HG02759 (cell line): Measurements from ENCODE around the gene ABCB11.
A peak's percentile ranks its signal among the peaks of the same experiment; 100 is the strongest.

ENCODE experiments used
- ATAC-seq: cut with Tn5 transposase; IDR thresholded peaks from one replicate; pipeline ENCODE4 v1.9.1; 2021; ENCODE audit warnings: mild to moderate bottlenecking, moderate library complexity; ENCODE audit not compliant: unreplicated experiment

The ABCB11 gene

DNA sequence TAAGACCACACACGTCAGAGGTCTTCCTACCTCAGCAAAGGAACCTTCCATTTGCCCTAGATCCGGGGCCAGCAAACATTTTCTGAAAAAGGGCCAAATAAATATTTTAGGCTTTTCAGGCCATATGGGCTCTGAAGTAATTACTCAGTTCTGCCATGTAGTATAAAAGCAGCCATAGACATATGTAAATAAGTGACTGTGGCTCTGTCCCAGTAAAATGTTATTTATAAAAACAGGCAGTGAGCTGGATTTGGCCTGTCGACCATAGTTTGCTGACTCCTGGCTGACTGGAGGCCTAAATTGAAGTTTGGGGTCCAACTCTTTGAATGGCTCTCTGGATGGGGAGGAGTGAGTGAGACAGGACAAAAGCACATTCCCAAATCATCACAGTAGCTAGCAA is 49.5 kb downstream of the ABCB11 start:
- no peak for ATAC-seq

DNA sequence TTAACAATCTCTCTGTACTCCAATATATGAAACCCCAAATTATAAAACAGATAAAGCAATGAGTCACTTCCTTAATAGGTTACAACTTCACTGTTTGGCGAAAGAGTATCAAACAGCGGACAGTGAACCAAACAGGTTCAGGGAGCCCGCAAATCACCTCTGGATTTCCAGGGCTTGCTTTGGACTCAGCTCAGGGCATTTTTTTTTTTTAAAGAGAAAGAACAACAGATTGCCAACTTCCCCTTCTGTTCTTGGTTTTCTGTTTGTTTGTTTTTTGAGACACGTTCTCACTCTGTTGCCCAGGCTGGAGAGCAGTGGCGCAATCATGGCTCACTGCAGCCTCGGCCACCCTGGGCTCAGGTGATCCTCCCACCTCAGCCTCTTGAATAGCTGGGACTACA is 52.7 kb downstream of the ABCB11 start:
- ATAC-seq = no peak

DNA sequence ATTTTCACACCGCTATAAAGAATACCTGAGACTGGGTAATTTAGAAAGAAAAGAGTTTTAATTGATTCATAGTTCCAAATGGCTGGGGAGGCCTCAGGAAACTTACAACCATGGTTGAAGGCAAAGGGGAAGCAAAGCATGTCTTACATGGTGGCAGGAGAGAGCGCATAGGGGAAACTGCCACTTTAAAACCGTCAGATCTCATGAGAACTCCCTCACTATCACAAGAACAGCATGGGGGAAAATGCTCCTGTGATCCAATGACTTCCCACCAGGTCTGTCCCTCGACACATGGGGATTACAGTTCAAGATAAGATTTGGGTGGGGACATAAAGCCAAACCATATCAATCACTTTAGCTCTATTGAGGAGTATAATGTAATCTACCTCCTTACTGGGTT is 53.5 kb downstream of the ABCB11 start:
- no peak for ATAC-seq

- no peak for ATAC-seq
Observed at GRCh38 chr2:168976034-168976654, 55.0 kb downstream of the ABCB11 start.

GRCh38 chr2:168974428-168974827 is 56.7 kb downstream of the ABCB11 start:
- ATAC-seq = no peak

- no peak for ATAC-seq
Observed at GRCh38 chr2:168971261-168971660, 59.9 kb downstream of the ABCB11 start.

DNA sequence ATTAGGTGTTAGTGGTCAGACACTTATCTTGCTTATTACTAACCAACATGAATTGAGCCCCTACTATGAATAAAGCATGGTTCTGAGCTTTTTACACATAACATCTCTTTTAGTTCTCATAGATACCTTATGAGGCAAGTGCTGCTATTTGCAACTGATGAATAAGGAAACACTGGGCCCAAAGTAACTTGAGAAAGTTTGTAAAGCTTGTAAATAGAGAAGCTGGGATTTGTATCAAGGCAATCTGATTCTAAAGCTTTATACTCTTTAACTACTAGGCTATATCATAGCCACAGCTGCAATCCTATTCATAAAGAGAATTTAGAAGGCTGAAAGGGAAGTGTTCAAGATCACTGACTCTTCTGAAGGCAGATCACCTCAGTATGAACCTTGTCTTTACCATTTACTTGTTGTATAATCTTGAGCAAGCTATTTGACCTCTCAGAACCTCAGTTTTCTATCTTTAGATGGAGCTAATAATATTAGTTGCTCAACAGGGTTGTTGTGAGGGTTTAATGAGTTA is 60.4 kb downstream of the ABCB11 start:
- peak; percentile 68 for ATAC-seq

- no peak for ATAC-seq
Observed at GRCh38 chr2:168969865-168970264, 61.3 kb downstream of the ABCB11 start.

DNA sequence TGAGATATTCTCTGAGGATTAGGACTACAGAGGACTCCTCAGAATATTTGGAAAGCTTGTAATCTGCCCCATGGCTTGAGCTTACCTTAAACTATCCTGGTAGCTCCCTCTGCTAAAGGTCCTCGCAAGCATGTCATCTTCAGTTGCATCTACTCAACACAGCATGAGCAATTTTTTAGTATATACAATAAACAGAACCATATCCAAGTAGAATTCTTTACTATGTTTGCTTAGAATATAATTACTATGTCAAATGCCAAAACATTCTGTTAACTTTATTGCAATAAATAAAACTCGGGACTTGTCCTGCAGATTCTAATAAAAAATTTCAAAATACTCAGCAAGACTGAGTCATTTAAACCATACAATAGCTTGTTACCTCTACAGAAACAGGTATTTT is 62.8 kb downstream of the ABCB11 start:
- ATAC-seq = no peak

GRCh38 chr2:168964251-168964807 is 66.8 kb downstream of the ABCB11 start:
- no peak for ATAC-seq

DNA sequence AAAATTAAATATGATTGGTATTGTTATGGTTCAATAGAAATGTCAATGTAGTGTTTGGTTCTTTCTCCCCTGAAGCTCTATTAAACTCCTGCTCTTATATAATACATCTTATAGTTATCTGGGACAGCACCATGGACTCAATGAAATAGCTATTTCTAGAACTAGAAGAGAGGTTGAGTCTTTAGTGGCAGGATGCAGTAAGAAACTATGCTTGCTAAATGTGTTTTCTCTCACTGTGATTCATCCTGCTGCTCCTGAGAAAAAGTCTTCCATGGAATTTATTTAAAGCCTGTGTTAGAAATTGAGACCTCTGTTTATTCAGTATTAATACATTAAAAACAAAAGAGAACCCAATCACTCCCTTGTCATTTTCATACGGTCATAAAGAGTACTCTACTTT is 68.5 kb downstream of the ABCB11 start:
- ATAC-seq = no peak

DNA sequence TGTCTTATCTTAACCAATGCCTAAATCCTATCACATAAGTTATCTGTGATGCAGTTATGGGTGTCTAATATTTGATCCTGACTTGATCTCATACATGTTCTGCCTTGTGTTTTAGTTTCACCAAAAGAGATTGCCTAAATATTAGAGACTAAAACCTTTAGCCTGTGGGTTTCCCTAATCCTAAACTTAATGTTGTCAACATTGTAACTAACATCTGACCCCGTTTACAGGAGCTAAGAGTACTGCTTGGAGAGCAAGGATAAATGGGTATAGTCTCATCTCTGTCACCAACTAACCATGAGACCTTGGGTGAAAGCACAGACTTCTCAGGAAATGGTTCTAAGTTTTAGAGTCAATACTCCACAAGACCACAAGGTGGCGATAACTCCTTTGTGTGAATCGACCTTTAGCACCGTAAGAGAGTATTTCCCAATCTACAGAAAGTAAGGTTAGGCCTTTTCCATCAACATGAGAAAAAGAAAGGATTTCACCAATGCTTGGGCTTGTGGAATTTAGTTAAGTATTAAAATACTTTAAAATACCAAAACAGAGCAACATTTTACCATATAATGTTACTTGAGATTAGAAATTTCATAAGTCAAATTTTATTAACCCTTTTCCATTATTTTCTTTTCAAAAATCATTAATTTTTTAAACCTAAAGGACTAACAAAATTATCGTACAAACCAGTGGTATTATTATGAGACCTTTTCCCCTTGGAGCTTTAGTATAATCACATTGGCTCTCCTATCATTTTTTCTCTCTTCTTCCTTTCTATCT is 69.5 kb downstream of the ABCB11 start:
- peak; percentile 82 for ATAC-seq

- ATAC-seq = no peak
Observed at GRCh38 chr2:168956392-168956791, 74.7 kb downstream of the ABCB11 start.

DNA sequence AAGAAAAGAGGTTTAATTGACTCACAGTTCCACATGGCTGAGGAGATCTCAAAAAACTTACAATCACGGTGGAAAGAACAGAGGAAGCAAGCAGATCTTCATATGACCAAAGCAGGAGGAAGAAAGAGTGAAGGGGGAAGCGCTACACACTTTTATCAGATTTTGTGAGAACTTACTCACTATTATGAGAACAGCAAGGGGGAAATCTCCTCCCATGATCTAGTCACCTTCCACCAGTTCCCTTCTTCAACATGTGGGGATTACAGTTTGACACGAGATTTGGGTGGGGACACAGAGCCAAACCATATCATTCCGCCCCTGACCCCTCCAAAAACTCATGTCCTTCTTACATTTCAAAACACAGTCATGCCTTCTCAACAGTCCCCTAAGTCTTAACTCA is 75.8 kb downstream of the ABCB11 start:
- no peak for ATAC-seq

DNA sequence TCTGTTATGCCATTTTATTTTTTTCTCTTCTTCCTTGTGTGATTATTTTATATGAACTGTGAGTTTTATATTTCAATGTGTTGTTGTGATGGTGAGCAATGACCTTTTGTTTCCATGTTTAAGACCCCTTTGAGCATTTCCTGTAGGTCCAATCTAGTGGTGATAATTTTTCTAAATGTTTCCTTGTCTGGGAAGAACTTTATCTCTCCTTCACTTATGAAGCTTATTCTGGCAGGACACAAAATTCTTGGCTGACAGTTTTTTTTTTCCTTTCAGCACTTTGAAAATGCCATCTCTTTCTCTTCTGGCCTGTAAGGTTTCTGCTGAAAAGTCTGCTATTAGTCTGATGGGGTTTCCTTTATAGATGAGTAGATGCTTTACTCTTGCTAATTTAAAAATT is 76.9 kb downstream of the ABCB11 start:
- no peak for ATAC-seq

DNA sequence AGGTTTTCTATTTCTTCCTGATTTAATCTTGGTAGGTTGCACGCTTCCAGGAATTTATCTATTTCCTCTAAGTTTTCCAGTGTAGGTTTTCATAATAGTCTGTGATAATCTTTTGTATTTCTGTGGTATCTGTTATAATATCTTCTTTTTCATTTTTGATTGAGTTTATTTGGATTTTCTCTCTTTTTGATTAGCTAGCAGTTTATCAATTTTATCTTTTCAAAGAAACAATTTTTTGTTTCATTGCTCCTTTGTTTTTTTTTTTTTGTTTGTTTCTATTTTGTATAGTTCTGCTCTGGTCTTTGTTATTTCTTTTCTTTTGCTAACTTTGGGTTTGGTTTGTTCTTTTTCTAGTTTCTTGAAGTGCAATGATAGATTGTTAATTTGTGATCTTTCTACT is 78.7 kb downstream of the ABCB11 start:
- ATAC-seq = no peak

DNA sequence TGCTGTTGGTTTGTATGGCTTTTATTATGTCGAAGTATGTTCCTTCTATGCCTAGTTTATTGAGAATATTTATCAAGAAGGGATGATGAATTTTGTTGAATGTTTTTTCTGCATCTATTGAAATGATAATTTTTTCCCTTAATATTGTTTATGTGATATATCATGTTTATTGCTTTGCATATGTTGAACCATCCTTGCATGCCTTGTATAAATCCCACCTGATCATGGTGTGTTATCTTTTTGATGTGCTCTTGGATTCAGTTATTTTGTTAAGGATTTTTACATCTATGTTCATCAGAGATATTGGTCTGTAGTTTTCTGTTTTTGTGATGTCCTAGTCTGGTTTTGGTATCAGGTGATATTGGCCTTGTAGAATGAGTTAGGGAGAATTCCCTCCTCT is 79.3 kb downstream of the ABCB11 start:
- ATAC-seq = no peak

- no peak for ATAC-seq
Observed at GRCh38 chr2:168949324-168949723, 81.8 kb downstream of the ABCB11 start.

GRCh38 chr2:168948621-168949212 is 82.4 kb downstream of the ABCB11 start:
- no peak for ATAC-seq

DNA sequence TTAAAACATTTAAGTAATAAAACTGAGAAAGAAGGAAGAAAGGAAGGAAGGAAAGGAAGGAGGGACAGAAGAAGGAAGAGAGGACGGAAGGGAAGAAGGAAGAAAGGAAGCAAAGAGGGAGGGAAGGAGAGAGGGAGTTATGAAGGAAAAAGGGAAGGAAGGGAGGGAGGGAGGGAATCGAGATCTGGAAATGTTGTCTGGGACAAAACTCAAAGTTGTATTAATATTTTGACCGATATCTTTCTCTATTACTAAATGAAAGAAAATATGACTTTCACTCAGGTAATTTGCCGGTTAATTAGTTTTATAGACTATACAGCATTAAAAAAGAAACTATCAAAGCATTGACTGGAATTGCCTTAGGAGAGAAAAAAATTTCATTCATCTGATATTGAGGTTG is 85.6 kb downstream of the ABCB11 start:
- no peak for ATAC-seq

DNA sequence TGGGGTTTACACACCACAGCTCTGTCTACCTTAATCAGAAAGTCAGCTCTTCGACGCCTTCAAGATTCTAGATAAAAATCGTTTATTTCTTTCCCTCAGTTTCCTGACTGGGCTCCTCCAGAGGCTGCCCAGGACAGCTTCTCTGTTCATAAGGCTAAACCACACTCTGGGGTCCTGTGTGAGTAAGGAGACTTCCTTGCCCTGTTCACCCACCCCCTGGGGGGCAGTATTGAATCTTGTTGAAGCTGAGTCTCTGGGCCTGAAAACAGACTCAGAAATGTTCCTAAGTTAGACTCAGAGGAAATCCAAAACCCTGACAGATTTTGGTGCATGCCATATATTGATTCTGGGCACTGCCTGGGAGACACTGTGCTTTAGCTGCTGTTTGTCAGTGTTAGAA is 87.1 kb downstream of the ABCB11 start:
- ATAC-seq = no peak

GRCh38 chr2:168941297-168941696 is 89.8 kb downstream of the ABCB11 start:
- ATAC-seq = no peak
